HCT116 (cell line): Measurements from ENCODE around the gene KRTAP12-2. TPM values are rescaled to one million over a fixed set of nuclear protein-coding genes. Genes with fewer than 3 reads are reported as not detected.
"Not testable (repeated sequence)": the region's sequence is repeated elsewhere in the genome, so short reads cannot be mapped to it uniquely, and the experiment has no call there.

Experiments used
- ATAC-seq: fragments of 200-7000 bp; cut with Tn5 transposase; 2 replicates; pipeline ENCODE4 v1.9.1; 2020; ENCODE audit warnings: mild to moderate bottlenecking, moderate library complexity
- BruUV-seq: library from RNA; stranded (reverse); fragments of 400-500 nt; replicated peaks from 2 replicates; lab custom pipeline; 2021; lab: Mats Ljungman, UMichigan
- CTCF ChIA-PET: fragments of 300-600 bp; sonication (Branson Sonifier 250); formaldehyde crosslinking; loops from one replicate; lab custom pipeline; 2021; ENCODE audit warnings: antibody characterized with exemption; lab: Charles Lee
- POLR2A ChIA-PET: fragments of 300-600, 350-600 bp; sonication (Branson Sonifier 250); formaldehyde crosslinking; loops from one replicate; lab custom pipeline; 2021; ENCODE audit warnings: antibody characterized with exemption; lab: Charles Lee
- RAD21 ChIA-PET, 2 experiments: fragments of 300-600 bp; sonication (Branson Sonifier 250); formaldehyde crosslinking; loops; one replicate each; lab custom pipeline; 2023; ENCODE audit warnings: low total read pairs in 2 of 2; ENCODE audit not compliant: uncharacterized antibody in 2 of 2, unreplicated experiment in 2 of 2, low non-redundant PET in 1 of 2; lab: Charles Lee
- DNase-seq: peaks from one replicate; pipeline ENCODE4 v3.0.0-alpha.2; 2010; ENCODE audit warnings: low read depth, low spot score
- H2AFZ ChIP-seq: fragments of 200-600 bp; shearing (Covaris generic), sonication (generic); 2 replicates; pipeline ENCODE4 v1.6.1; 2017; ENCODE audit warnings: low read depth, mixed run types, mixed read lengths, antibody characterized with exemption, low read length; ENCODE audit not compliant: poor library complexity, severe bottlenecking
- H3K27ac ChIP-seq: 2 replicates; pipeline ENCODE4 v1.5.1; 2012; ENCODE audit warnings: low read depth, low read length
- H3K27me3 ChIP-seq: fragments of 200-600 bp; sonication (generic); 2 replicates; pipeline ENCODE4 v1.6.1; 2016; ENCODE audit warnings: mixed run types, low read length, mixed read lengths; ENCODE audit not compliant: insufficient read depth
- H3K36me3 ChIP-seq, 2 experiments: fragments of 200-500 bp in 1 of 2; fragments of 200-600 bp in 1 of 2; sonication (Bioruptor generic) in 1 of 2; sonication (generic) in 1 of 2; 2 replicates each; pipeline versions ENCODE4 v1.5.1 to v1.6.1; 2014 to 2016; ENCODE audit warnings: low read length in 2 of 2, inconsistent platforms in 1 of 2, mixed read lengths in 1 of 2, mixed run types in 1 of 2; ENCODE audit not compliant: insufficient read depth in 2 of 2, control insufficient read depth in 1 of 2
- H3K4me1 ChIP-seq, 2 experiments: fragments of 200-600 bp in 1 of 2; sonication (generic) in 1 of 2; 2 replicates each; pipeline versions ENCODE4 v1.5.1 to v1.6.1; 2012 to 2017; ENCODE audit warnings: low read length in 2 of 2, inconsistent platforms in 1 of 2, mild to moderate bottlenecking in 1 of 2, mixed read lengths in 1 of 2, mixed run types in 1 of 2, moderate library complexity in 1 of 2; ENCODE audit not compliant: insufficient read depth in 2 of 2, control insufficient read depth in 1 of 2
- H3K4me2 ChIP-seq: fragments of 200-600 bp; sonication (generic); 2 replicates; pipeline ENCODE4 v1.6.1; 2017; ENCODE audit warnings: mixed run types, low read length, mixed read lengths
- H3K4me3 ChIP-seq, 2 experiments: fragments of 200-600 bp in 1 of 2; sonication (generic) in 1 of 2; replicated peaks in 1 of 2; 2 replicates each; pipeline ENCODE4 v1.5.1; 2011 to 2016; ENCODE audit warnings: low read length in 2 of 2, control low read depth in 1 of 2, low read depth in 1 of 2, mild to moderate bottlenecking in 1 of 2, mixed read lengths in 1 of 2, mixed run types in 1 of 2
- H3K79me2 ChIP-seq: fragments of 200-600 bp; sonication (generic); 2 replicates; pipeline ENCODE4 v1.6.1; 2017; ENCODE audit warnings: mild to moderate bottlenecking, mixed run types, low read length, moderate library complexity, mixed read lengths; ENCODE audit not compliant: insufficient read depth
- H3K9ac ChIP-seq: fragments of 200-600 bp; sonication (generic); 2 replicates; pipeline ENCODE4 v1.6.1; 2016; ENCODE audit warnings: low read length, mixed read lengths
- H3K9me2 ChIP-seq: fragments of 200-600 bp; sonication (generic), shearing (Covaris generic); 2 replicates; pipeline ENCODE4 v1.6.1; 2017; ENCODE audit warnings: mixed run types, mild to moderate bottlenecking, moderate library complexity; ENCODE audit not compliant: insufficient read depth
- H3K9me3 ChIP-seq, 2 experiments: fragments of 200-500 bp in 1 of 2; fragments of 200-600 bp in 1 of 2; sonication (Bioruptor generic) in 1 of 2; sonication (generic) in 1 of 2; 2 replicates each; pipeline ENCODE4 v1.6.1; 2014 to 2017; ENCODE audit warnings: low read length in 2 of 2, mixed read lengths in 2 of 2, inconsistent platforms in 1 of 2, low read depth in 1 of 2, mild to moderate bottlenecking in 1 of 2, mixed run types in 1 of 2, moderate library complexity in 1 of 2; ENCODE audit not compliant: control insufficient read depth in 1 of 2, insufficient read depth in 1 of 2
- H4K20me1 ChIP-seq: fragments of 200-600 bp; sonication (generic), shearing (Covaris generic); 2 replicates; pipeline ENCODE4 v1.6.1; 2017; ENCODE audit warnings: mixed run types, mild to moderate bottlenecking, moderate library complexity; ENCODE audit not compliant: insufficient read depth
- CEBPB ChIP-seq: IDR thresholded peaks from 2 replicates; pipeline ENCODE4 v1.6.1; 2012; ENCODE audit warnings: low read depth
- RAD21 ChIP-seq: IDR thresholded peaks from 2 replicates; pipeline ENCODE4 v1.6.1; 2012; ENCODE audit warnings: low read depth, mild to moderate bottlenecking
- ZFX ChIP-seq: fragments of 450-650 bp; IDR thresholded peaks from 2 replicates; pipeline ENCODE4 v1.6.1; 2017
- intact Hi-C: fragments of 100-400 bp; cut with micrococcal nuclease; formaldehyde crosslinking; loops from 2 replicates; pipeline ENCODE4 v1.10.0; 2022
- total RNA-seq: library from RNA; stranded (reverse); gene quantifications from one replicate; pipeline ENCODE4 v1.2.1, GENCODE V29; 2021; ENCODE audit not compliant: unreplicated experiment
- TF ChIP-seq, protein P1 (sequence below): IDR thresholded peaks from 2 replicates; pipeline ENCODE4 v1.6.1; 2011; ENCODE audit warnings: mild to moderate bottlenecking, low read length, moderate library complexity; ENCODE audit not compliant: insufficient replicate concordance; ENCODE audit errors: extremely low read depth

Gene KRTAP12-2
- total RNA-seq, 1 experiment from 2014 or later, result not detected

GRCh38 chr21:44664691-44665090 lies 2.0 kb downstream of the KRTAP12-2 start (continued):
- TF ChIP-seq, protein P1, sequence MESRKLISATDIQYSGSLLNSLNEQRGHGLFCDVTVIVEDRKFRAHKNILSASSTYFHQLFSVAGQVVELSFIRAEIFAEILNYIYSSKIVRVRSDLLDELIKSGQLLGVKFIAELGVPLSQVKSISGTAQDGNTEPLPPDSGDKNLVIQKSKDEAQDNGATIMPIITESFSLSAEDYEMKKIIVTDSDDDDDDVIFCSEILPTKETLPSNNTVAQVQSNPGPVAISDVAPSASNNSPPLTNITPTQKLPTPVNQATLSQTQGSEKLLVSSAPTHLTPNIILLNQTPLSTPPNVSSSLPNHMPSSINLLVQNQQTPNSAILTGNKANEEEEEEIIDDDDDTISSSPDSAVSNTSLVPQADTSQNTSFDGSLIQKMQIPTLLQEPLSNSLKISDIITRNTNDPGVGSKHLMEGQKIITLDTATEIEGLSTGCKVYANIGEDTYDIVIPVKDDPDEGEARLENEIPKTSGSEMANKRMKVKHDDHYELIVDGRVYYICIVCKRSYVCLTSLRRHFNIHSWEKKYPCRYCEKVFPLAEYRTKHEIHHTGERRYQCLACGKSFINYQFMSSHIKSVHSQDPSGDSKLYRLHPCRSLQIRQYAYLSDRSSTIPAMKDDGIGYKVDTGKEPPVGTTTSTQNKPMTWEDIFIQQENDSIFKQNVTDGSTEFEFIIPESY, result no peak
- TF ChIP-seq CEBPB, result no peak

- H3K4me2 ChIP-seq, H4K20me1 ChIP-seq, H3K36me3 ChIP-seq, H2AFZ ChIP-seq, H3K9me3 ChIP-seq, POLR2A ChIA-PET, H3K4me3 ChIP-seq, ATAC-seq, BruUV-seq, CTCF ChIA-PET, RAD21 ChIA-PET, DNase-seq, intact Hi-C loops, H3K79me2 ChIP-seq, H3K27me3 ChIP-seq, H3K27ac ChIP-seq, H3K9ac ChIP-seq, H3K9me2 ChIP-seq, H3K4me1 ChIP-seq: not testable (repeated sequence)
These were observed 5.2 kb downstream of the KRTAP12-2 start for GRCh38 chr21:44661567-44661966.

GRCh38 chr21:44658913-44659595 lies 7.7 kb downstream of the KRTAP12-2 start:
- ChIA-PET RAD21 (no interaction called here), CTCF (no interaction called here)

More at GRCh38 chr21:44658913-44659595, 7.7 kb downstream of the KRTAP12-2 start:
- Histone ChIP-seq H3K4me2 (no peak overlapping the region), H3K4me1 (no peaks in the 10 kb centered on the region), H3K9me3 (no peaks in the 10 kb centered on the region), H3K9me2 (no peaks in the 10 kb centered on the region), H3K27ac (no peak overlapping the region), H4K20me1 (no peaks in the 10 kb centered on the region), H3K27me3 (no peaks in the 10 kb centered on the region), H2AFZ (no peak overlapping the region), H3K4me3 (no peak overlapping the region), H3K79me2 (no peaks in the 10 kb centered on the region), H3K9ac (no peak overlapping the region), H3K36me3 (no peaks in the 10 kb centered on the region)
- BruUV-seq, result no TSS peak
- intact Hi-C loops, result no loop called here
- POLR2A ChIA-PET, result no interaction called here
- DNase-seq (no peak), ATAC-seq (no peak)
- TF ChIP-seq ZFX (no peak), RAD21 (no peak)
